Measurements from ENCODE around the gene ITM2B.

ITM2B gene

DNA sequence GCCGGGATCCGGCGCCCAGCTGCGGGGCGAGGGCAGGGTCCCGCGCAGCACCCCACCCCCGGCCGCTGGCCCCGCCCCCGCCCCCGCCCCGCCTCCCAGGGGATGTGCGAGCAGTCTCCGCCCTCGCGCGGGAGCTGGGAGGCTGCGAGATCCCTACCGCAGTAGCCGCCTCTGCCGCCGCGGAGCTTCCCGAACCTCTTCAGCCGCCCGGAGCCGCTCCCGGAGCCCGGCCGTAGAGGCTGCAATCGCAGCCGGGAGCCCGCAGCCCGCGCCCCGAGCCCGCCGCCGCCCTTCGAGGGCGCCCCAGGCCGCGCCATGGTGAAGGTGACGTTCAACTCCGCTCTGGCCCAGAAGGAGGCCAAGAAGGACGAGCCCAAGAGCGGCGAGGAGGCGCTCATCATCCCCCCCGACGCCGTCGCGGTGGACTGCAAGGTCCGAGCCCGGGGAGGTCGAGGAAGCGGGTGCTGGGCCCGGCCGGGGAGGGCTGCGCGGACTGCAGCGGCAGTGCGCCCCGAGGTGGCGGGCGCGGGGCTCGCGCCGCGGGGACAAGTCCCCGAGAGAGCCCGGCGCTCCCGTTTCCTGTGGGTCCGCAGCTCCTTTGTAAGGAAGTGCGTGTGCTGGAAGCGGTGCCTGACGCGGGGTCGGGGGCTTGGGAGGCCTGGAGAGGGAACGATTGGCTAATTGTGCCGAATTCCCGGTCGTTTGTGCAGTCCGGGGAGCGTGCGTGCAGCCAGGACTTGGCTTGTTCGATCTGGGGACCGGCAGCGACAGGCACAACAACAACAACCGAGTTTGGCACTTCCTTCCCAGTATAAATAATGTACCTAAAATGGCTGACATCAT is at the start of gene ITM2B:
ITM2B (plus strand) TSS at position 161 of the 843 bp plus-strand sequence; CDS start at position 316, 155 bp downstream.
- Histone ChIP-seq H3K4me3 (ENCODE audit: low read depth, low read length) (peak within 1 kb of the TSS; percentile 96), H3K27me3 (ENCODE audit: insufficient read depth, low read length) (no peaks in the 10 kb centered on the region), H2AFZ (ENCODE audit: low read length, unreplicated experiment) (peak within 1 kb of the TSS; percentile 96), H3K36me3 (ENCODE audit: insufficient read depth, low read length) (no peaks in the 10 kb centered on the region), H3K4me1 (ENCODE audit: control insufficient read depth, insufficient read depth, low read length, unreplicated experiment) (peaks cover 38% of the 10 kb centered on the region), H3K27ac (ENCODE audit: low read depth, low read length) (peak within 1 kb of the TSS; percentile 71), H3K79me2 (ENCODE audit: control insufficient read depth, insufficient read depth, low read length, unreplicated experiment) (peaks cover 51% of the 10 kb centered on the region)

DNA sequence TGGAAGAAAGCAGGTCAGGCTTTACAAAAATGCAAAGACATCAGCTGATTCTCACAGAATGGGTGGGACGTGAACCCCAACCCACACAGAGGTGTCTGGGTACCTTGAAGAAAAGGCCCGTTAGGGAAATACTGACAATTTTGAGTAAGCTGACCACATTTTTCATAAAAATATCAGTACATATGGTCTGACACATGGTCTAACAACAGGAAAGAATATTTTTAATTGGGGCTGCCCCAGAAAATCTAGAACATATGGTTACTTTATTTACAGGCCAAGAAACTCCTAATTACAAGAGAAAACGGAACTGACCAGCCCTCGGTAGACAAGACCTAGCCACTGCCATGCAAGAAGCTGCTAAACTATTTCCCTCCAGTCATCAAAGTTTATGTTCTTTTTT is 48.7 kb upstream of the ITM2B start:
- Histone ChIP-seq H3K36me3 (ENCODE audit: insufficient read depth, low read length) (no peaks in the 10 kb centered on the region), H3K79me2 (ENCODE audit: control insufficient read depth, insufficient read depth, low read length, unreplicated experiment) (no peaks in the 10 kb centered on the region), H2AFZ (ENCODE audit: low read length, unreplicated experiment) (no peak overlapping the region), H3K4me1 (ENCODE audit: control insufficient read depth, insufficient read depth, low read length, unreplicated experiment) (no peaks in the 10 kb centered on the region), H3K4me3 (ENCODE audit: low read depth, low read length) (no peak overlapping the region), H3K27ac (ENCODE audit: low read depth, low read length) (no peak overlapping the region), H3K27me3 (ENCODE audit: insufficient read depth, low read length) (no peaks in the 10 kb centered on the region)

DNA sequence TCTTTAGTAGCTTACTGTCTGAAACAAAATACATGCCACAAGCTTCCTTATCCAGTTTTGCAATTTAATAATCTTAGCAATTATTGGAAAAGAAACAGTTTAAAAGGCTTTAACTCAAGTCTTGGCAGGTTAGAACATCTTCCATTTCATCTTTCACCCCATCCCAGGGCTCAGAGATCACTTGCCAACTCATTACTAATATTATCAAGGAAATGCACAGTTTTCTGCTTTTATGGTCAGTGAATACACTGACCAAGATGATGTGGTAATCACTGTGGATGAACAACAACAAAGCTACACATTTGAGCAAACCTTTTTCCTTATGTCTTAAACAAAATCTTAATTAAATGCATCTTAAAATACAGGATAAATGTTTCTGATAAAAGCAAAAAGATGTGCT is 48.0 kb upstream of the ITM2B start:
- Histone ChIP-seq H3K27ac (ENCODE audit: low read depth, low read length) (no peak overlapping the region), H3K79me2 (ENCODE audit: control insufficient read depth, insufficient read depth, low read length, unreplicated experiment) (no peaks in the 10 kb centered on the region), H3K36me3 (ENCODE audit: insufficient read depth, low read length) (no peaks in the 10 kb centered on the region), H3K4me3 (ENCODE audit: low read depth, low read length) (no peak overlapping the region), H2AFZ (ENCODE audit: low read length, unreplicated experiment) (no peak overlapping the region), H3K27me3 (ENCODE audit: insufficient read depth, low read length) (no peaks in the 10 kb centered on the region), H3K4me1 (ENCODE audit: control insufficient read depth, insufficient read depth, low read length, unreplicated experiment) (no peaks in the 10 kb centered on the region)

DNA sequence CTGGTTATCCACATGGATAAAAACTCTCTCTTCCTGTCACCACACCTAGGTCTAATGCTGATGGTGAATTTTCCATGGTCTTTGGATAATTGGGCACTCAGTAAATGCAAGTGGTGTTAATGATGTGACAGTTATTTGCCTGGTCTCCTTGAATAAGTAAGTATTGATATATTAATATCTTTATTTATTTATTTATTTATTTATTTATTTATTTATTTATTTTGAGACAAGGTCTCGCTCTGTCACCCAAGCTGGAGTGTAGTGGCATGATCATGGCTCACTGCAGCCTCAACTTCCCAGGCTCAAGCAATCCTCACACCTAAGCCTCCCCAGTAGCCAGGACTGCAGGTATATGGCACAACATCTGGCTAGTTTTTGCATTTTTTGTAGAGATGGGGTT is 46.3 kb upstream of the ITM2B start:
- Histone ChIP-seq H3K27ac (ENCODE audit: low read depth, low read length) (no peak overlapping the region), H2AFZ (ENCODE audit: low read length, unreplicated experiment) (no peak overlapping the region), H3K4me1 (ENCODE audit: control insufficient read depth, insufficient read depth, low read length, unreplicated experiment) (no peaks in the 10 kb centered on the region), H3K36me3 (ENCODE audit: insufficient read depth, low read length) (no peaks in the 10 kb centered on the region), H3K27me3 (ENCODE audit: insufficient read depth, low read length) (no peaks in the 10 kb centered on the region), H3K79me2 (ENCODE audit: control insufficient read depth, insufficient read depth, low read length, unreplicated experiment) (no peaks in the 10 kb centered on the region), H3K4me3 (ENCODE audit: low read depth, low read length) (no peak overlapping the region)

DNA sequence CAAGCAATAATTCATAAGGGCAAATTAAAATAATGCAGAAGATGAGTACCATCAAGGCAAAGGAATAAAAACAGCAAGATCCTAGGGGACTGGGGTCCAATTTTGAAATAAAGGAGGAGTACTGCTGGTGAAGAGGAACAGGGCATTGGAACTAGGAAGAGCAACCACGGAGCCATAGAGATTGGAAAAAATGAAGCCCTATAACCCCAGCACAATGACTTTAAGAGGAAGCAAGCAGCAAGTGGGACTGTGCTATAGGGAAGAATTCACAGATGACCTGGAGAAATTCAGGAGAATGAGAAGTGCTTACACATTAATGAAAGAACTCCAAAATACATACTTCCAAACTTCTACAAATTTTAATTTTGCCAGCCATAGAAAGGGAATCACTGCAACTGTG is 44.9 kb upstream of the ITM2B start:
- H3K27ac ChIP-seq (ENCODE audit: low read depth, low read length), result no peak overlapping the region
- H2AFZ ChIP-seq (ENCODE audit: low read length, unreplicated experiment), result no peak overlapping the region
- H3K79me2 ChIP-seq (ENCODE audit: control insufficient read depth, insufficient read depth, low read length, unreplicated experiment), result no peaks in the 10 kb centered on the region
- no peaks in the 10 kb centered on the region for H3K4me1 ChIP-seq (ENCODE audit: control insufficient read depth, insufficient read depth, low read length, unreplicated experiment)
- H3K4me3 ChIP-seq (ENCODE audit: low read depth, low read length), result no peak overlapping the region
- no peaks in the 10 kb centered on the region for H3K27me3 ChIP-seq (ENCODE audit: insufficient read depth, low read length)
- no peaks in the 10 kb centered on the region for H3K36me3 ChIP-seq (ENCODE audit: insufficient read depth, low read length)

DNA sequence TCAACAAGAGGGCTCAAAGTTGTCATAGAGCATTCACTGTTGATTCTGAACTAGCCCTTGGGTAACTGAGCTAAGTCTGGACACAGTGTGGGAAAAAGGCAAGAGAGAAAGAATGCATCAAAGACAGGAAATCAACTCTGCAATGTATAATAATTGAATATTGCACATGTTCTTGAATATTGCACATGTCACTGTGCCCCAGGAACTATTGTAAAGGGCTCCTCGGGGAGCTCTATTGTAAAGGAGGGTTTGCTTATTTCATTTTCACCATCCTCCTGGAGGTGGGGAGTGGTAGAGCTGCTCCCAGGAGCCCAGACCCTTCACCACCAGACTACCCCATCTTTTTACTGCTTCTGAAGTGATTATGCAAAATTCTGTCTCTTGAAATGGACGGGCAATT is 44.4 kb upstream of the ITM2B start:
- no peak overlapping the region for H2AFZ ChIP-seq (ENCODE audit: low read length, unreplicated experiment)
- H3K36me3 ChIP-seq (ENCODE audit: insufficient read depth, low read length), result no peaks in the 10 kb centered on the region
- H3K27ac ChIP-seq (ENCODE audit: low read depth, low read length), result no peak overlapping the region
- H3K4me3 ChIP-seq (ENCODE audit: low read depth, low read length), result no peak overlapping the region
- no peaks in the 10 kb centered on the region for H3K79me2 ChIP-seq (ENCODE audit: control insufficient read depth, insufficient read depth, low read length, unreplicated experiment)
- H3K4me1 ChIP-seq (ENCODE audit: control insufficient read depth, insufficient read depth, low read length, unreplicated experiment), result no peaks in the 10 kb centered on the region
- no peaks in the 10 kb centered on the region for H3K27me3 ChIP-seq (ENCODE audit: insufficient read depth, low read length)

DNA sequence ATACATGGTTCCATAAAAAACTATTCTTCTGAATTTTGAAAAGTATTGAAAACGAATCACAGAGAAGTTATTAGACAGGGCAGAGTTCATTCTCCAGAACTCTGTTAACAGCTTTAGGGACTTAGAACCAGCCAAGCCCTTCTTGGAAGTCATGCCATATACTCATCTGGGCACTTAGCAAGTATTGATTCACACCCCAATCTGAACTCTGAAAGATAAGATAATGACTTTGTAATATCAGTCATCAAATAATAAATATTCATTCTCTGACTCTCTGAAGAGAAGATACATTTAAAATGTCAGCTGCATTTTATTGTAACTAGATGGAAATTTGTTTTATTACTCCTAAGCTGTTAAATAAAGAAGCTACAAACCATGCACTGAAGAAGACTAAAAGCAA is 43.8 kb upstream of the ITM2B start:
- Histone ChIP-seq H3K4me3 (ENCODE audit: low read depth, low read length) (no peak overlapping the region), H3K4me1 (ENCODE audit: control insufficient read depth, insufficient read depth, low read length, unreplicated experiment) (no peaks in the 10 kb centered on the region), H3K36me3 (ENCODE audit: insufficient read depth, low read length) (no peaks in the 10 kb centered on the region), H3K27me3 (ENCODE audit: insufficient read depth, low read length) (no peaks in the 10 kb centered on the region), H3K27ac (ENCODE audit: low read depth, low read length) (no peak overlapping the region), H2AFZ (ENCODE audit: low read length, unreplicated experiment) (no peak overlapping the region), H3K79me2 (ENCODE audit: control insufficient read depth, insufficient read depth, low read length, unreplicated experiment) (no peaks in the 10 kb centered on the region)

DNA sequence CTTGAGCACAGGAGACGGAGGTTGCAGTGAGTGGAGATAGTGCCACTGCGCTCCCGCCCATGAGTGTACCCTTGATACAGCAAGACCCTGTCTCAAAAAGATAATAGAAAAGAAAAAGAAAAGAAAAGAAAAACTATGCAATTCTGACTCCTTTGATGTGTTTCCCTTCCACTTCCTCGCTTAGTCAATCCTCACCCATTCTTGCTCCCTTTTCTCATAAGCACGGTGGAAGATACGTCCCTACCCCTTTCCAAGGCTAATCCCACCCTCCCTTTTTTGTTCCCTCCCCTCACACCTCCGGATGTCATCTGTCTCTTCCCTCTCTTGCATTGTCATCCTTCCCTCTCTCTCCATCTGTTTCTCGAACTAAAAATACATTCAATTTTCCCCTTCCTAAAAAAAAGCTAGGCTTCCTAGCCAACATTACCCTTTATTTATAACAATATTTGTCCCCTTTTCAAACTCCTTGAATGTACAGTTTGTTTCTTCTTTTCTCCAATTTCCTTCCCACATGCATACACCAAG is 40.5 kb upstream of the ITM2B start:
- H3K4me3 ChIP-seq (ENCODE audit: low read depth, low read length), result no peak overlapping the region
- no peaks in the 10 kb centered on the region for H3K36me3 ChIP-seq (ENCODE audit: insufficient read depth, low read length)
- no peak overlapping the region for H2AFZ ChIP-seq (ENCODE audit: low read length, unreplicated experiment)
- H3K79me2 ChIP-seq (ENCODE audit: control insufficient read depth, insufficient read depth, low read length, unreplicated experiment), result no peaks in the 10 kb centered on the region
- H3K27ac ChIP-seq (ENCODE audit: low read depth, low read length), result no peak overlapping the region
- H3K27me3 ChIP-seq (ENCODE audit: insufficient read depth, low read length), result no peaks in the 10 kb centered on the region
- no peaks in the 10 kb centered on the region for H3K4me1 ChIP-seq (ENCODE audit: control insufficient read depth, insufficient read depth, low read length, unreplicated experiment)

DNA sequence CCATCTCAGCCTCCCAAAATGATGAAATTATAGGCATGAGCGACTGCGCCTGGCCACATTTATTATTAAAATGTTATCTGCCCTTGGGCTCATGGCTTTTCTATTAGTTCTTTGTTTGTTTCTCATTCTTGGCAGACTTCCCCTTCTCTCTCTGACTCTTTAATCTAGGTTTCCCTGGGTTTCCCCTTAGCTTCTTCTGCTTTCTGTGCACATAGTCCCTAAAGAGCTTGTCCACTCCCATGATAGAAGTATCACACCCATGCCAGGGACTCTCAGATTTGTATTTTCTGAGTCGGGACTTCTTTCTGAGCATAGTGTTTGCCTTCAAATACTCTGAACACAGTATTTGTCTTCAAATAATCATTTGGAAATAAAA is 38.6 kb upstream of the ITM2B start:
- Histone ChIP-seq H2AFZ (ENCODE audit: low read length, unreplicated experiment) (no peak overlapping the region), H3K27ac (ENCODE audit: low read depth, low read length) (no peak overlapping the region), H3K4me1 (ENCODE audit: control insufficient read depth, insufficient read depth, low read length, unreplicated experiment) (no peaks in the 10 kb centered on the region), H3K79me2 (ENCODE audit: control insufficient read depth, insufficient read depth, low read length, unreplicated experiment) (no peaks in the 10 kb centered on the region), H3K36me3 (ENCODE audit: insufficient read depth, low read length) (no peaks in the 10 kb centered on the region), H3K4me3 (ENCODE audit: low read depth, low read length) (no peak overlapping the region), H3K27me3 (ENCODE audit: insufficient read depth, low read length) (no peaks in the 10 kb centered on the region)

DNA sequence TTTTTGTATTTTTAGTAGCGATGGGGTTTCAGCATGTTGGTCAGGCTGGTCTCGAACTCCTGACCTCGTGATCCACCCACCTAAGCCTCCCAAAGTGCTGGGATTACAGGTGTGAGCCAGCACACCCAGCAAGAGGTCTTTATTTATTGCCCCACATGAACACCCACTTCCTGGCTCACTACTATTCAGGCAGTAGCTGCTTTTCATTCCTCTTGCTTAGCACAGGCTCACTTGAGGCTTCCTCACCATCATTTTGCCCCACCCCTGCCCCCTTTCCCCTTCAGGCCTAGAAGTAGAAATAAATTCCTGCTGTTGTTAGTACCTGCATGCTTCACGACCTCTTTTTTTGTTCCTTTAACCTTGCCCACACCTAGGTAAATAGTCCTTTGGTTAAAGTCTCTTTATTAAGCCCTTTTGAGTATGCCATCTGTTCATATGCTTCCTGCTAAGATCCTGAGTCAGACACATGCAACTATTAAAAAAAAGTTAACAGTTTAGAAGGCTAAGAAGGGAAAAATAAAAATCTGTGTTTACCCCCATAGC is 33.5 kb upstream of the ITM2B start:
- H2AFZ ChIP-seq (ENCODE audit: low read length, unreplicated experiment), result no peak overlapping the region
- H3K36me3 ChIP-seq (ENCODE audit: insufficient read depth, low read length), result no peaks in the 10 kb centered on the region
- no peaks in the 10 kb centered on the region for H3K27me3 ChIP-seq (ENCODE audit: insufficient read depth, low read length)
- H3K4me3 ChIP-seq (ENCODE audit: low read depth, low read length), result no peak overlapping the region
- no peak overlapping the region for H3K27ac ChIP-seq (ENCODE audit: low read depth, low read length)
- no peaks in the 10 kb centered on the region for H3K4me1 ChIP-seq (ENCODE audit: control insufficient read depth, insufficient read depth, low read length, unreplicated experiment)
- H3K79me2 ChIP-seq (ENCODE audit: control insufficient read depth, insufficient read depth, low read length, unreplicated experiment), result no peaks in the 10 kb centered on the region

DNA sequence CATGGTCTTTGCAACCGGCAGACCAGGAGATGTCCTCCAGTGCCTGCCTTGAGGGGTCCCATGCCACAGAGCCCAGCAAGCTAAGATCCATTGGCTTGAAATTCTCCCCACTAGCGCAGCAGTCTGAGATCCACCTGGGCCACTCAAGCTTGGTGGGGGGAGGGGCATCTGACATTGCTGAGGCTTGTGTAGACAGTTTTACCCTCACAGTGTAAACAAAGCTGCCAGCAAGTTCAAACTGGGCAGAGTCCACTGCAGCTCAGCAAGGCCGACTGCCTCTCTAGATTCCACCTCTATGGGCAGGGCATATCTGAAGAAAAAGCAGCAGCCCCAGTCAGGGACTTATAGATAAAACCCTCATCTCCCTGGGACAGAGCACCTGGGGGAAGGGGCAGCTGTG is 32.0 kb upstream of the ITM2B start:
- Histone ChIP-seq H3K36me3 (ENCODE audit: insufficient read depth, low read length) (no peaks in the 10 kb centered on the region), H3K4me1 (ENCODE audit: control insufficient read depth, insufficient read depth, low read length, unreplicated experiment) (no peaks in the 10 kb centered on the region), H3K4me3 (ENCODE audit: low read depth, low read length) (no peak overlapping the region), H3K27ac (ENCODE audit: low read depth, low read length) (no peak overlapping the region), H2AFZ (ENCODE audit: low read length, unreplicated experiment) (no peak overlapping the region), H3K27me3 (ENCODE audit: insufficient read depth, low read length) (no peaks in the 10 kb centered on the region), H3K79me2 (ENCODE audit: control insufficient read depth, insufficient read depth, low read length, unreplicated experiment) (no peaks in the 10 kb centered on the region)
